B cell (primary cell): ENCODE measurements around the gene AP1M1. TPM values are rescaled to one million over a fixed set of nuclear protein-coding genes. Genes with fewer than 3 reads are reported as not detected.

Experiments
- ATAC-seq: fragments of 200-7000 bp; cut with Tn5 transposase; one replicate; pipeline ENCODE4 v1.10.0; 2021; ENCODE audit warnings: low read depth, mild to moderate bottlenecking, moderate number of reproducible peaks, moderate library complexity
- CTCF ChIA-PET: fragments of 350-600 bp; sonication (Branson Sonifier 250); formaldehyde crosslinking; loops from one replicate; lab custom pipeline; 2021; ENCODE audit warnings: antibody characterized with exemption, inconsistent platforms; lab: Charles Lee
- POLR2A ChIA-PET: fragments of 350-600 bp; sonication (Branson Sonifier 250); formaldehyde crosslinking; loops from one replicate; lab custom pipeline; 2021; ENCODE audit warnings: antibody characterized with exemption; lab: Charles Lee
- DNase-seq: peaks from one replicate; pipeline ENCODE4 v3.0.0; 2013
- H2AFZ ChIP-seq: 2 replicates; pipeline ENCODE4 v1.6.1; 2012; ENCODE audit warnings: mild to moderate bottlenecking, low read depth, low read length; ENCODE audit not compliant: insufficient read depth, poor library complexity, severe bottlenecking
- H3K27ac ChIP-seq, 2 donors: 1 replicate in 1 of 2; 2 replicates in 1 of 2; pipeline ENCODE4 v1.5.1; 2012 to 2013; ENCODE audit warnings: low read length in 2 of 2, mild to moderate bottlenecking in 2 of 2, moderate library complexity in 1 of 2
- H3K27me3 ChIP-seq, 4 experiments: fragments of 200-600 bp in 1 of 4; sonication (generic) in 1 of 4; replicated peaks in 1 of 4; 1 replicate in 2 of 4; 2 replicates in 2 of 4; pipeline versions ENCODE4 v1.6.1 to v1.7.0; 2013 to 2016; ENCODE audit warnings: low read length in 3 of 4, mild to moderate bottlenecking in 2 of 4, mixed read lengths in 1 of 4, moderate library complexity in 1 of 4; ENCODE audit not compliant: insufficient read depth in 4 of 4, control insufficient read depth in 3 of 4; ENCODE audit errors: control extremely low read depth in 1 of 4
- H3K36me3 ChIP-seq, 2 experiments: replicated peaks in 1 of 2; 1 replicate in 1 of 2; 2 replicates in 1 of 2; pipeline versions ENCODE4 v1.6.1 to v1.7.1; 2013; ENCODE audit warnings: low read length in 1 of 2; ENCODE audit not compliant: insufficient read depth in 2 of 2, control insufficient read depth in 1 of 2; ENCODE audit errors: control extremely low read depth in 1 of 2, extremely low read depth in 1 of 2
- H3K4me1 ChIP-seq, 2 donors: fragments of 200-600 bp in 1 of 2; sonication (generic) in 1 of 2; 1 replicate in 1 of 2; 2 replicates in 1 of 2; pipeline versions ENCODE4 v1.5.1 to v1.6.1; 2013 to 2017; ENCODE audit warnings: low read length in 2 of 2; ENCODE audit not compliant: control insufficient read depth in 2 of 2, insufficient read depth in 2 of 2
- H3K4me2 ChIP-seq: replicated peaks from 2 replicates; pipeline ENCODE3; 2012; ENCODE audit warnings: mild to moderate bottlenecking, low read depth, low read length; ENCODE audit not compliant: poor library complexity, severe bottlenecking
- H3K4me3 ChIP-seq, 5 experiments: fragments of 200-600 bp in 1 of 5; sonication (generic) in 1 of 5; 1 replicate in 3 of 5; 2 replicates in 2 of 5; pipeline versions ENCODE4 v1.5.1 to v1.7.0; 2011 to 2016; ENCODE audit warnings: low read length in 4 of 5, mild to moderate bottlenecking in 4 of 5, low read depth in 2 of 5, control low read depth in 1 of 5, moderate library complexity in 1 of 5; ENCODE audit not compliant: insufficient read depth in 1 of 5; ENCODE audit errors: control extremely low read depth in 1 of 5, extremely low read depth in 1 of 5
- H3K79me2 ChIP-seq: fragments of 200-600 bp; sonication (generic); one replicate; pipeline ENCODE4 v1.6.0; 2016; ENCODE audit warnings: low read length; ENCODE audit not compliant: control insufficient read depth, insufficient read depth
- H3K9ac ChIP-seq: fragments of 200-600 bp; sonication (generic); 2 replicates; pipeline ENCODE4 v1.6.1; 2017; ENCODE audit warnings: mild to moderate bottlenecking, low read length, moderate library complexity
- H3K9me3 ChIP-seq, 3 donors: one replicate each; pipeline versions ENCODE4 v1.6.1 to v1.7.1; 2013; ENCODE audit warnings: low read length in 2 of 3; ENCODE audit not compliant: control insufficient read depth in 2 of 3, insufficient read depth in 1 of 3; ENCODE audit errors: control extremely low read depth in 1 of 3
- H4K20me1 ChIP-seq: 2 replicates; pipeline ENCODE4 v1.6.0; 2012; ENCODE audit warnings: mild to moderate bottlenecking, low read length; ENCODE audit not compliant: insufficient read depth, control insufficient read depth, poor library complexity, severe bottlenecking
- H3K27ac Mint-ChIP-seq: one replicate; pipeline ENCODE4 v1.8.0; 2021; ENCODE audit warnings: mixed read lengths
- H3K27me3 Mint-ChIP-seq: one replicate; pipeline ENCODE4 v1.8.0; 2021; ENCODE audit warnings: mixed read lengths
- H3K4me1 Mint-ChIP-seq: one replicate; pipeline ENCODE4 v1.8.0; 2021; ENCODE audit warnings: mixed read lengths
- H3K4me3 Mint-ChIP-seq: one replicate; pipeline ENCODE4 v1.8.0; 2021; ENCODE audit warnings: mixed read lengths
- H3K9me3 Mint-ChIP-seq: one replicate; pipeline ENCODE4 v1.8.0; 2022; ENCODE audit warnings: mixed read lengths; ENCODE audit not compliant: insufficient read depth
- CTCF ChIP-seq: fragments of 200-600 bp; IDR thresholded peaks from one replicate; pipeline ENCODE4 v1.8.0; 2022; ENCODE audit warnings: antibody characterized with exemption, mild to moderate bottlenecking
- EZH2 ChIP-seq: IDR thresholded peaks from 2 replicates; pipeline ENCODE4 v1.6.1; 2012; ENCODE audit warnings: borderline replicate concordance, low read depth, mild to moderate bottlenecking, moderate library complexity, low read length; ENCODE audit not compliant: insufficient read depth, poor library complexity, severe bottlenecking
- WGBS: methylation state at CpG from one replicate; pipeline ENCODE4 v1.1.5; 2013; ENCODE audit warnings: missing lambda C conversion rate; ENCODE audit not compliant: insufficient coverage; 5-methylcytosine and 5-hydroxymethylcytosine counted together
- intact Hi-C: fragments of 100-400 bp; cut with micrococcal nuclease; formaldehyde crosslinking; loops from one replicate; pipeline ENCODE4 v1.10.0; 2022
- polyA plus RNA-seq: library from polyadenylated mRNA; depleted of rRNA; stranded (reverse); fragments of >200 nt; gene quantifications from 2 replicates; pipeline ENCODE4 v1.2.3, GENCODE V29; 2012
- total RNA-seq, 2 donors: library from RNA; stranded (reverse); fragments of 120-200 nt in 1 of 2; gene quantifications; 1 replicate in 1 of 2; 2 replicates in 1 of 2; pipeline versions ENCODE4 v1.2.3 to v1.2.4, GENCODE V29; 2013 to 2022

Gene AP1M1
- total and polyA plus RNA-seq, 2 donors (not counting 1 experiment from before 2014, with no cell fraction given) = 77.8 to 102 TPM

- ChIA-PET POLR2A (no interaction called here), CTCF (no interaction called here)
- Histone ChIP-seq H3K4me2 (no peak overlapping the region), H4K20me1 (peaks cover 20% of the 10 kb centered on the region), H3K9ac (no peak overlapping the region), H2AFZ (no peak overlapping the region), H3K79me2 (peaks cover 60% of the 10 kb centered on the region), H3K36me3 (peaks cover 1 to 95% of the 10 kb centered on the region in 2 experiments), H3K4me3 (no peak overlapping the region), H3K4me1 (no peaks in the 10 kb centered on the region), H3K27me3 (no peaks in the 10 kb centered on the region), H3K27ac (no peak overlapping the region), H3K9me3 (peaks cover 0 to 36% (median 17%) of the 10 kb centered on the region in 3 donors)
- DNase-seq (no peak), ATAC-seq (no peak)
- H3K27me3 Mint-ChIP-seq = no peaks in the 10 kb centered on the region
- intact Hi-C loops = no loop called here
- H3K4me3 Mint-ChIP-seq = no peak overlapping the region
- 94% methylated on average over 14 of the region's 21 CpGs for WGBS
- no peak overlapping the region for H3K27ac Mint-ChIP-seq
- TF ChIP-seq CTCF = no peak
- no peak for TF ChIP-seq EZH2
- peaks cover 2% of the 10 kb centered on the region for H3K9me3 Mint-ChIP-seq
- no peaks in the 10 kb centered on the region for H3K4me1 Mint-ChIP-seq
Measured at GRCh38 chr19:16225279-16226183, 27.8 kb downstream of the AP1M1 start.

- CTCF ChIA-PET = no interaction called here
- TF ChIP-seq EZH2 (no peak), CTCF (no peak)
- Histone ChIP-seq H3K9me3 (peaks cover 0 to 29% (median 10%) of the 10 kb centered on the region in 3 donors), H3K79me2 (peaks cover 57% of the 10 kb centered on the region), H3K27me3 (no peaks in the 10 kb centered on the region), H3K4me3 (no peak overlapping the region), H3K4me1 (no peaks in the 10 kb centered on the region), H3K9ac (no peak overlapping the region), H3K4me2 (no peak overlapping the region), H3K27ac (no peak overlapping the region), H3K36me3 (peaks cover 1 to 94% of the 10 kb centered on the region in 2 experiments), H2AFZ (no peak overlapping the region), H4K20me1 (peaks cover 20% of the 10 kb centered on the region)
- POLR2A ChIA-PET = no interaction called here
- H3K27me3 Mint-ChIP-seq = no peaks in the 10 kb centered on the region
- H3K4me3 Mint-ChIP-seq = no peak overlapping the region
- peak; percentile 7 for DNase-seq
- intact Hi-C loops = no loop called here
- H3K27ac Mint-ChIP-seq = no peak overlapping the region
- over 99% methylated on average over 16 of the region's 16 CpGs for WGBS
- H3K4me1 Mint-ChIP-seq = no peaks in the 10 kb centered on the region
- no peaks in the 10 kb centered on the region for H3K9me3 Mint-ChIP-seq
- no peak for ATAC-seq
Measured at GRCh38 chr19:16226184-16226591, 28.5 kb downstream of the AP1M1 start.
